ENCODE data around the gene GCH1.

- TF ChIP-seq CTCF (IDR thresholded peaks at IDR 0.05) = no peak
- TF ChIP-seq POLR2A (IDR thresholded peaks at IDR 0.05) = no peak
Measured at GRCh38 chr14:54931598-54932340, 29.1 kb upstream of the GCH1 start.

Data from lower leg skin (tissue), 3 donors.